Mucosa of descending colon (tissue), 3 donors: ENCODE data around the gene PCBD1. TPM values are rescaled to one million over a fixed set of nuclear protein-coding genes. Genes with fewer than 3 reads are reported as not detected.

Experiments
- ATAC-seq: fragments of 200-7000 bp; cut with Tn5 transposase; one replicate; pipeline ENCODE4 v1.9.1; 2020; ENCODE audit warnings: mild to moderate bottlenecking, moderate library complexity
- DNase-seq, 3 donors: peaks; one replicate each; pipeline ENCODE4 v3.0.0-alpha.2; 2020
- H3K36me3 ChIP-seq: fragments of 200-600 bp; one replicate; pipeline ENCODE4 v1.8.0; 2021; ENCODE audit warnings: low read depth, mild to moderate bottlenecking
- H3K4me1 ChIP-seq: fragments of 200-600 bp; one replicate; pipeline ENCODE4 v1.8.0; 2021; ENCODE audit warnings: low read depth, mild to moderate bottlenecking
- H3K4me3 ChIP-seq: fragments of 200-600 bp; one replicate; pipeline ENCODE4 v1.8.0; 2021; ENCODE audit warnings: mild to moderate bottlenecking
- H3K9me3 ChIP-seq: fragments of 200-600 bp; one replicate; pipeline ENCODE4 v1.8.0; 2021; ENCODE audit warnings: mild to moderate bottlenecking
- intact Hi-C, 2 donors: fragments of 100-400 bp; cut with DNase I in 1 of 2; cut with micrococcal nuclease in 1 of 2; formaldehyde crosslinking; loops; one replicate each; pipeline versions ENCODE4 v1.11.0 to v1.11.1; 2022; cut with DNase I, micrococcal nuclease
- total RNA-seq, 3 donors: library from RNA; stranded (reverse); fragmentation: NEBNext Ultra II Directional in 2 of 3; extraction: Animal tissue kit (Norgen Biotek cat#: 25700) in 2 of 3; gene quantifications; one replicate each; pipeline versions ENCODE4 v1.2.1 to v1.2.4, GENCODE V29; 2021 to 2023
- TF ChIP-seq, protein P1 (sequence below): fragments of 200-600 bp; IDR thresholded peaks from one replicate; pipeline ENCODE4 v1.8.0; 2022; ENCODE audit warnings: antibody characterized with exemption, mild to moderate bottlenecking
- donor health status: DM: no; HTN: no; CAD: no; lungs with moderate emphysema.
- donor health status: DM: no; HTN: no; CAD: no.
- donor health status: DM: no; HTN: yes; CAD: no.

The PCBD1 gene
- total RNA-seq, 3 donors from 2014 or later = 81.4 to 86.8 (median 86.7) TPM

DNA sequence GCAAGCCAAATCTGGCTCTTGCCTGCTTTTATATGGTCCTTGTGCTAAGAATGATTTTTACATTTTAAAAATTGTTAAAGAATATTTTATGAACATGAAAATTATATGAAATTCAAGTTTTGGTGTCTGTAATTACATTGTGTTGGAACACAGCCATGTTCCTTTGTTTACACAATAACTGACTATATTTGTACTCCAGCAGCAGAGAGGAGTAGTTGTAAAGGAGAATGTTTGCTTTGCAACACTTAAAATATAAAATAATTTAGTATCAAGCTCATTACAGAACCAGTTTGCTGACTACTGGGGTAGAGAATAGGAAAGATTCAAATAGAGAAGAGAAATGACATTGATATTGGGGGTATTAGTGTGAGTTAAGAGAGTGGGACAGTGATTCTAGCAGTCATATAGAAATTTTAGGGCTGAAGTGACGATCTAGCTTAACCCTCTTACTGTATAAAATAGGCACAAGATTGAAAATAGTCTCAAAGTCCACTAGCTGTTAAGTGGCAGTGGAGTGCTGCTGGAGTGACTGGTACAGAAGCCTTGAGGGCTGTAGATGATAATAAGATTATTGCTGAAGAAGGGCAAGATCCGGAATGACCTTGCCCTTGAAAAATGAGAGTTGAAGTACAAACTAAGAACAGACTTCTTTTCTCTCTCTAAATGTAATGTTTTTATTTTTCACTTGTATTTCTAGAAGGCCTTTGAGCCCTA is 44.4 kb downstream of the PCBD1 start:
- Histone ChIP-seq H3K4me3 (no peak overlapping the region), H3K36me3 (no peaks in the 10 kb centered on the region), H3K9me3 (no peaks in the 10 kb centered on the region), H3K4me1 (peaks cover 41% of the 10 kb centered on the region)
- DNase-seq (no peak), ATAC-seq (peak; percentile 77)
- TF ChIP-seq, protein P1, sequence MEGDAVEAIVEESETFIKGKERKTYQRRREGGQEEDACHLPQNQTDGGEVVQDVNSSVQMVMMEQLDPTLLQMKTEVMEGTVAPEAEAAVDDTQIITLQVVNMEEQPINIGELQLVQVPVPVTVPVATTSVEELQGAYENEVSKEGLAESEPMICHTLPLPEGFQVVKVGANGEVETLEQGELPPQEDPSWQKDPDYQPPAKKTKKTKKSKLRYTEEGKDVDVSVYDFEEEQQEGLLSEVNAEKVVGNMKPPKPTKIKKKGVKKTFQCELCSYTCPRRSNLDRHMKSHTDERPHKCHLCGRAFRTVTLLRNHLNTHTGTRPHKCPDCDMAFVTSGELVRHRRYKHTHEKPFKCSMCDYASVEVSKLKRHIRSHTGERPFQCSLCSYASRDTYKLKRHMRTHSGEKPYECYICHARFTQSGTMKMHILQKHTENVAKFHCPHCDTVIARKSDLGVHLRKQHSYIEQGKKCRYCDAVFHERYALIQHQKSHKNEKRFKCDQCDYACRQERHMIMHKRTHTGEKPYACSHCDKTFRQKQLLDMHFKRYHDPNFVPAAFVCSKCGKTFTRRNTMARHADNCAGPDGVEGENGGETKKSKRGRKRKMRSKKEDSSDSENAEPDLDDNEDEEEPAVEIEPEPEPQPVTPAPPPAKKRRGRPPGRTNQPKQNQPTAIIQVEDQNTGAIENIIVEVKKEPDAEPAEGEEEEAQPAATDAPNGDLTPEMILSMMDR = no peak
- intact Hi-C loops = no loop called here

DNA sequence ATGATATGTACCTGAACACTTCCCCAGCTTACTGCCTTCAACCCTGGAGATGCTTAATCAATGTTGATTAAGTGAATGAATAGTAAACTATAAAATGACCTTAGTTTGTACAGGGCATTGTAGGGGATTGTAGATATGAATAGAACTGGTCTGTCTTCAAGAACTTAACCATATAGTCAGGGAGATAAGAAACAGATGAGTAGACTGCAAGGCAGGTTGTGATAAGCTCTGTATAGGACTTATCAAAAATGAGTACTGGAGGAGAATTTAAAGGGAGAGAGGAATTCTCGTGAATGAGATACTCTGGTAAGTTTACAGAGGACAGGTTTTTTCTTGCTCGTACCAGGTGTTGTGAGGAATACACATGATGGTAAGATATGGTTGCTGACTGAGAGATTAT is 45.0 kb downstream of the PCBD1 start:
- peaks cover 41% of the 10 kb centered on the region for H3K4me1 ChIP-seq
- no peak overlapping the region for H3K4me3 ChIP-seq
- intact Hi-C loops = no loop called here
- no peak for DNase-seq
- ATAC-seq = peak; percentile 38
- no peaks in the 10 kb centered on the region for H3K9me3 ChIP-seq
- H3K36me3 ChIP-seq = no peaks in the 10 kb centered on the region
- TF ChIP-seq, protein P1 = no peak

DNA sequence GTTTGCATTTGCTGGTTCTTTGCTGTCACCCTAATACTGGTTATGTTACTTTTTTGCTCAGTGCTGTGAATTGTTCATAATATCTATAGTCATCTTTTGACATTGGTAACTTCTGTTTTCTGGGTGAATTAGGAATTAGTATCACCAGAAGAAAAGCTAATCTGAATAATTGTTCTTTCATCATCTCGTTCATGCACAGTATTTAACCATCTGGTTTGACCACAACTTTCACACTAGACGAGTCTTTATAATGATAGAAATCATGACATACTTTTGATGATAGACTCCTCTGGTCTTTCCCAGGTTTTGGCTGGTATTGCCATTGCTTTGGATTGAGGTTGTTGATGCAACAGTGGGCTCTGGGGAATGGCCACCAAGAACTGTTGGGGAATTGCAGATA is 47.5 kb downstream of the PCBD1 start:
- Histone ChIP-seq H3K4me3 (no peak overlapping the region), H3K36me3 (no peaks in the 10 kb centered on the region), H3K9me3 (no peaks in the 10 kb centered on the region), H3K4me1 (peaks cover 33% of the 10 kb centered on the region)
- TF ChIP-seq, protein P1 = no peak
- DNase-seq (no peak), ATAC-seq (no peak)
- intact Hi-C loops = no loop called here

DNA sequence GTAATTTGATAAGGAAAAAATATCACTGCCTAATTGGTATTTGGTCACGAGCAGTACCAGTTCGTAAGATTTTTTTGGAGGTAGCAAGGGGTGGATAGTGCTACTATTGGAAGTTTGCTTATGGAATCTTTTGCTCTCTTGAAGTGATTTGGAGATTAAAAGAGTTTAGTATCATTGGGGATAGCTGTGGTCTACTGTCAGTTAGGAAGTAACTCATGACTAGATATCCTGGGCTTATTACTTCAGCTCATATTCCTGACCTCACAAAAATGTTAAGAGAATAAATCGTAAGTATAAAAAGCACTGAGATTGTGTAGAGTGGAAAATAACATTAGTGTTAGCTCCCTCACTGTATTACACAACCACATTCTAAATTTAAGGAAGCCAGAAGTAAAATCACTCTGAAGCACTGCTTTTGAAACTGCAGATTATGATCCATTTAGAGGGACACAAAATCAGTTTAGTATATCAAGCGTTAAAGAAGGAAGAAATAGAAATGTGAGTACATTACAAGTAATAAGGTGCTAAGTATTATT is 50.0 kb downstream of the PCBD1 start:
- Histone ChIP-seq H3K4me3 (no peak overlapping the region), H3K9me3 (no peaks in the 10 kb centered on the region), H3K4me1 (peaks cover 14% of the 10 kb centered on the region), H3K36me3 (no peaks in the 10 kb centered on the region)
- TF ChIP-seq, protein P1 = no peak
- ATAC-seq (no peak), DNase-seq (no peak)
- intact Hi-C loops = no loop called here

DNA sequence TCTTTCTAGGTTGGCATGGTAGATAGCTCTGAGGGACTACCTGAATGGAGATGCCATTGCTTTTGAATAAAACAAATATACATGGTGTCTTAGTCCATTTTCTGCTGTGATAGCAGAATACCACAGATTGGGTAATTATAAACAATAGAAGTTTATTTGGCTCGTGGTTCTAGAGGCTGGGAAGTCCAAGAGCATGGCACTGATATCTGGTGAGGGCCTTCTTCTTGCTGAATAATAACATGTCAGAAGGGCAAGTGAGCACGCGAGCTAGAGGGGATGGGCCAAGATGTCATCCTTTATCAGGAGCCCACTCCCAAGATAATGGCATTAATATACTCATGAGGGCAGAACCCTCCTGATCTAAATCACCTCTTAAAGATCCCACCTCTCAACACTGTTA is 50.7 kb downstream of the PCBD1 start:
- ATAC-seq (no peak), DNase-seq (no peak)
- Histone ChIP-seq H3K36me3 (no peaks in the 10 kb centered on the region), H3K9me3 (no peaks in the 10 kb centered on the region), H3K4me1 (peaks cover 8% of the 10 kb centered on the region), H3K4me3 (no peak overlapping the region)
- intact Hi-C loops = no loop called here
- TF ChIP-seq, protein P1 = no peak
